Measurements from ENCODE around the gene VPS45. TPM values are rescaled to one million over a fixed set of nuclear protein-coding genes. Genes with fewer than 3 reads are reported as not detected.

The VPS45 gene
- total and polyA plus RNA-seq, 2 of the 8 experiments (the other 6 are each of a cell fraction or from before 2014, with no cell fraction given), result 19.1 to 27.6 TPM

DNA sequence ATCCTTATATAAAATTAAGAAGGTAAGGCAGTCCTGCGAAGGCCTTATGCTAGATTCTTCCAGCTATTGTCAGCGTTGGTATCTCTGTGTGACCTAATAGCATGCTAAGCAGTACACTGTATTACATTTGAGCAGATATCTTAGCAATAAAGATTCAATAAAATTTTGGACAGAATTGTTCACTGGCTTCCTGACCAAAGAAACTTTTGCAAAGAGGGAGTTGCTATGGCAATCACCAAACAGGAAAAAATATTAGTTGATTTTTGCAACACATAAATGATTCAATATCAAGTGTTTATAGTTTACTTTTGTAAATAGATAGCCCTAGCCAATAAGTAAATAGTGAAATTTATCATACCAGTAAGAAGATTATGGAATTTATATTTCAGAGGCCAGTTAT, 51.1 kb downstream of the VPS45 start:
- TF ChIP-seq TCF12 (IDR thresholded peaks at IDR 0.05; ENCODE audit: low read depth, low read length), result no peak
- no peak for TF ChIP-seq SP4 (IDR thresholded peaks at IDR 0.05; ENCODE audit: low read length)
- TF ChIP-seq NANOG (IDR thresholded peaks at IDR 0.05; ENCODE audit: insufficient read depth, low read depth, low read length, poor library complexity, severe bottlenecking), result no peak
- TF ChIP-seq SUZ12 (IDR thresholded peaks at IDR 0.05; ENCODE audit: low read length), result no peak
- TF ChIP-seq POLR2A (IDR thresholded peaks at IDR 0.05; ENCODE audit: control extremely low read depth in 1 of 2, low read depth in 2 of 2, low read length in 2 of 2), result no peak
- no peak for TF ChIP-seq BACH1 (IDR thresholded peaks at IDR 0.05; ENCODE audit: low read length)
- TF ChIP-seq, protein P1, sequence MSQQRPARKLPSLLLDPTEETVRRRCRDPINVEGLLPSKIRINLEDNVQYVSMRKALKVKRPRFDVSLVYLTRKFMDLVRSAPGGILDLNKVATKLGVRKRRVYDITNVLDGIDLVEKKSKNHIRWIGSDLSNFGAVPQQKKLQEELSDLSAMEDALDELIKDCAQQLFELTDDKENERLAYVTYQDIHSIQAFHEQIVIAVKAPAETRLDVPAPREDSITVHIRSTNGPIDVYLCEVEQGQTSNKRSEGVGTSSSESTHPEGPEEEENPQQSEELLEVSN (IDR thresholded peaks at IDR 0.05), result no peak
- no peak for TF ChIP-seq CHD1 (IDR thresholded peaks at IDR 0.05; ENCODE audit: low read depth, low read length)
- no peak for TF ChIP-seq JUND (IDR thresholded peaks at IDR 0.05; ENCODE audit: low read length)
- TF ChIP-seq MAFK (IDR thresholded peaks at IDR 0.05; ENCODE audit: low read depth, low read length), result no peak

More for the DNA sequence above, 51.1 kb downstream of the VPS45 start:
- no peaks in the 10 kb centered on the region for H3K23me2 ChIP-seq (ENCODE audit: low read depth, low read length)
- H3K4me1 ChIP-seq (replicated peaks in 1 of 4; ENCODE audit: control insufficient read depth in 3 of 4, insufficient read depth in 4 of 4, low read length in 3 of 4), result no peaks in the 10 kb centered on the region
- no peak overlapping the region for H3K27ac ChIP-seq (ENCODE audit: low read depth, low read length)
- no peak overlapping the region for H3K4ac ChIP-seq (replicated peaks; ENCODE audit: insufficient read length, low read depth, low read length)
- H3K36me3 ChIP-seq (ENCODE audit: control insufficient read depth in 2 of 4, insufficient read depth in 4 of 4, low read length in 3 of 4), result no peaks in the 10 kb centered on the region
- DNase-seq (ENCODE audit: low read depth in 1 of 2, low spot score in 2 of 2), result no peak
- no peak overlapping the region for H4K5ac ChIP-seq (ENCODE audit: insufficient read length, low read depth, low read length)
- H3K56ac ChIP-seq (replicated peaks; ENCODE audit: insufficient read length, low read depth, low read length), result no peak overlapping the region
- H3K4me2 ChIP-seq (ENCODE audit: insufficient read depth in 1 of 2, low read depth in 2 of 2, low read length in 2 of 2), result no peak overlapping the region
- CTCF ChIA-PET (ENCODE audit: partially characterized antibody), result interaction anchor here (0.6 kb wide), 1 partner anchor 149 kb away, joined by 4 read pairs; no protein-coding TSS in a partner anchor
- H3K9me3 ChIP-seq (ENCODE audit: insufficient read depth in 2 of 2, low read depth in 1 of 2, low read length in 1 of 2), result peaks cover 2 to 4% of the 10 kb centered on the region in 2 experiments; a peak in 1 of 4 replicates
- no peak overlapping the region for H2AFZ ChIP-seq (ENCODE audit: low read length)
- H3K23ac ChIP-seq (ENCODE audit: insufficient read length), result no peak overlapping the region
- FAIRE-seq, result no peak
- H3K9ac ChIP-seq (replicated peaks in 1 of 4; ENCODE audit: extremely low read depth in 1 of 4, low read depth in 3 of 4, low read length in 3 of 4), result no peak overlapping the region
- H2AK5ac ChIP-seq (ENCODE audit: low read depth, low read length), result no peak overlapping the region
- no peaks in the 10 kb centered on the region for H4K20me1 ChIP-seq (replicated peaks in 1 of 2; ENCODE audit: control insufficient read depth in 1 of 2, insufficient read depth in 2 of 2, low read length in 2 of 2)
- no peaks in the 10 kb centered on the region for H3K79me1 ChIP-seq (ENCODE audit: low read depth, low read length)
- H2BK120ac ChIP-seq (replicated peaks; ENCODE audit: low read depth, low read length), result no peak overlapping the region
- H2BK20ac ChIP-seq (ENCODE audit: low read length), result no peak overlapping the region
- no peaks in the 10 kb centered on the region for H3K27me3 ChIP-seq (replicated peaks in 1 of 4; ENCODE audit: control insufficient read depth in 3 of 4, extremely low read depth in 1 of 4, insufficient read depth in 3 of 4, low read length in 3 of 4)
- H3K4me3 ChIP-seq (ENCODE audit: extremely low read depth in 1 of 4, insufficient read depth in 2 of 4, low read depth in 3 of 4, low read length in 4 of 4), result no peak overlapping the region
- no peak overlapping the region for H4K91ac ChIP-seq (replicated peaks; ENCODE audit: insufficient read length, low read length)
- no peak overlapping the region for H2BK12ac ChIP-seq (ENCODE audit: low read depth, low read length)
- 86% methylated on average over 2 of the region's 2 CpGs; no CpG with 5 or more reads in 1 of the 2 experiments for WGBS, 2 experiments (ENCODE audit: extremely low coverage in 1 of 2, insufficient coverage in 1 of 2, insufficient read length in 1 of 2, insufficient replicate concordance in 2 of 2, low coverage in 1 of 2, low lambda C conversion rate in 2 of 2, missing lambda C conversion rate in 1 of 2)
- H2BK15ac ChIP-seq (ENCODE audit: low read length), result no peak overlapping the region
- no peaks in the 10 kb centered on the region for H3K79me2 ChIP-seq (ENCODE audit: control insufficient read depth in 1 of 2, insufficient read depth in 2 of 2, low read length in 2 of 2)
- POLR2A ChIA-PET (ENCODE audit: partially characterized antibody), result interaction anchor here (0.6 kb wide), 1 partner anchor 39 kb away, joined by 3 read pairs; no protein-coding TSS in a partner anchor
- H4K8ac ChIP-seq (ENCODE audit: extremely low read depth, insufficient read depth, low read length), result no peak overlapping the region
- H2BK5ac ChIP-seq (ENCODE audit: low read depth, low read length), result no peak overlapping the region
- H3K18ac ChIP-seq (ENCODE audit: extremely low read depth, low read length), result no peak overlapping the region
- H3K14ac ChIP-seq (ENCODE audit: insufficient read length), result no peak overlapping the region

Measured in H1 (cell line).